ENCODE data around the gene ABI3BP.

DNA sequence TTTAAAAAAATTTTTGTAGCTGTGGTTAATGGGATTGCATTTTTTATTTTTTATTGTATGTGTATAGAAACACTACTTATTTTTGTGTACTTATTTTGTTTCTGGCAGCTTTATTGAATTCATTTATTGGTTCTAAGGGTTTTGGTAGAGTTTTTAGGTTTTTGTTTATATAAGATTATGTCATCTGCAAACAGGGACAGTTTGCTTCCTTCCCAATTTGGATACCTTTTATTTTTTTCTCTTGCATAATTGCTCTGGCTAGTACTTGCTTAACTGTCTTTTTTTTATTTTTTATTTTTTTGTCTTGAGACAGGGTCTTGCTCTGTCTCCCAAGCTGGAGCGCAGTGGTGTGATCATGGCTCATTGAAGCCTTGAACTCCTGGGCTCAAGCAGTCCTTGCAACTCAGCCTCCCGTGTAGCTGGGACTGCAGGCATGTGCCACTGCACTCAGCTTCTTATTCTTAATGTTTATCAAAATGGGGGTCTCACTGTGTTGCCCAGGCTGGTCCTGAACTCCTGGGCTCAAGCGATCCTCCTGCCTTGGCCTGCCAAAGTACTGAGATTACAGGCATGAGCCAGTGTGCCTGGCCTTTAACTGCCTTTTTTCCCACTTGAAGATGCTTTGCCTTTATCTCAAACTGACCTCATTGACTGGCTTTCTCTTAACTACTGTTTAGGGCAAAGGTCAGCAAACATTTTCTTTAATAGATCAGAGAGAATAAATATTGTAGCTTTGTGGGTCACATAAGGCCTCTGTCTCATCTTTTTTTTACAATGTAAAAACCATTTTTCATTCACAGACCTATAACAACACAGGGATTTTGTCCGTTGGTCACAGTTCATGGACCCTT, 275.4 kb downstream of the ABI3BP start:
- TF ChIP-seq, protein P1, sequence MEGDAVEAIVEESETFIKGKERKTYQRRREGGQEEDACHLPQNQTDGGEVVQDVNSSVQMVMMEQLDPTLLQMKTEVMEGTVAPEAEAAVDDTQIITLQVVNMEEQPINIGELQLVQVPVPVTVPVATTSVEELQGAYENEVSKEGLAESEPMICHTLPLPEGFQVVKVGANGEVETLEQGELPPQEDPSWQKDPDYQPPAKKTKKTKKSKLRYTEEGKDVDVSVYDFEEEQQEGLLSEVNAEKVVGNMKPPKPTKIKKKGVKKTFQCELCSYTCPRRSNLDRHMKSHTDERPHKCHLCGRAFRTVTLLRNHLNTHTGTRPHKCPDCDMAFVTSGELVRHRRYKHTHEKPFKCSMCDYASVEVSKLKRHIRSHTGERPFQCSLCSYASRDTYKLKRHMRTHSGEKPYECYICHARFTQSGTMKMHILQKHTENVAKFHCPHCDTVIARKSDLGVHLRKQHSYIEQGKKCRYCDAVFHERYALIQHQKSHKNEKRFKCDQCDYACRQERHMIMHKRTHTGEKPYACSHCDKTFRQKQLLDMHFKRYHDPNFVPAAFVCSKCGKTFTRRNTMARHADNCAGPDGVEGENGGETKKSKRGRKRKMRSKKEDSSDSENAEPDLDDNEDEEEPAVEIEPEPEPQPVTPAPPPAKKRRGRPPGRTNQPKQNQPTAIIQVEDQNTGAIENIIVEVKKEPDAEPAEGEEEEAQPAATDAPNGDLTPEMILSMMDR (IDR thresholded peaks at IDR 0.05): no peak
- TF ChIP-seq POLR2A (IDR thresholded peaks at IDR 0.05): no peak

All from upper lobe of left lung (tissue), 4 donors.